ENCODE results near the gene GID4.
"Not testable (repeated sequence)": the region's sequence is repeated elsewhere in the genome, so short reads cannot be mapped to it uniquely, and the experiment has no call there.

GID4 gene

DNA sequence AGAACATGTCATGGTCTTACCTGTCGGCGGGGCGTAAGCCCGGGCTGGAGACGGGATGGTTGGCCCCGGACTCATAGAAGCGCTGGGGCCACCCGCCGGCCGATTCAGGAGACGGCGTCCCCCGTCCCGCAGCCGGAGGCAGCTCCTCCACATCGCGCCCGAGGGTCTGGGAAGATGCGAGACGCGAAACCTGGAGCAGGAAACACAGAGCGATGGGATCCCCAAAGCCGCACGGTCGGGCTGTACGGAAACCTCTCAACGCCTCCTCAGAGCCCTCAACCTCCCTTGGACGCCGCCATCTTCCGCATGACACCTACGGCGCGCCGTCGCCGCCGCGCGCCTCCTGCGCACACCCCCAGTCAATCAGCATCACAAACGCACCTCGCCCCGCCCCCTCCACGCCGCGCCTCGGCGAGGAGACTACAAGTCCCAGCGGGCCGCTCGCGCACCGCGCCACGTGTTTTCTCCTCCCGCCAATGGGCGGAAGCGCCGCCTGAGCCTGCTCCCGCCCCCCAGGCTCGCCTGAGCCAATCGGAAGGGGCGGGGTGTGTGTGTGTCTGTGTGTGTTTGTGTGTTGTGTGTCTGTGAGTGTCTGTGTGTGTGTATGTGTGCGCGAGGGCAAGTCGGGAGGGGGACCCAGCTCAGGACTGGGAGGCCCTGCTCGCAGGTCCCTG is at the start of gene GID4, which contains the start of gene ATPAF2:
GID4 (plus strand) TSS at position 548 of the 674 bp plus-strand sequence; CDS start at position 605, 57 bp downstream.
ATPAF2 (minus strand) TSS at position 308 of the 674 bp plus-strand sequence; CDS start at position 153, 155 bp downstream.
- peak; percentile 99 to 100 (median 99) for DNase-seq (ENCODE audit: low read depth in 2 of 3, low spot score in 1 of 3)

GRCh38 chr17:17989618-17990017 is 49.6 kb upstream of the GID4 start:
- DNase-seq (ENCODE audit: low read depth in 2 of 3, low spot score in 1 of 3), result no peak

GRCh38 chr17:17990282-17990681 is 48.9 kb upstream of the GID4 start:
- DNase-seq (ENCODE audit: low read depth in 2 of 3, low spot score in 1 of 3), result no peak

GRCh38 chr17:17993366-17993765 is 45.8 kb upstream of the GID4 start:
- no peak for DNase-seq (ENCODE audit: low read depth in 2 of 3, low spot score in 1 of 3)

GRCh38 chr17:17993852-17994251 is 45.4 kb upstream of the GID4 start:
- DNase-seq (ENCODE audit: low read depth in 2 of 3, low spot score in 1 of 3), result no peak

DNA sequence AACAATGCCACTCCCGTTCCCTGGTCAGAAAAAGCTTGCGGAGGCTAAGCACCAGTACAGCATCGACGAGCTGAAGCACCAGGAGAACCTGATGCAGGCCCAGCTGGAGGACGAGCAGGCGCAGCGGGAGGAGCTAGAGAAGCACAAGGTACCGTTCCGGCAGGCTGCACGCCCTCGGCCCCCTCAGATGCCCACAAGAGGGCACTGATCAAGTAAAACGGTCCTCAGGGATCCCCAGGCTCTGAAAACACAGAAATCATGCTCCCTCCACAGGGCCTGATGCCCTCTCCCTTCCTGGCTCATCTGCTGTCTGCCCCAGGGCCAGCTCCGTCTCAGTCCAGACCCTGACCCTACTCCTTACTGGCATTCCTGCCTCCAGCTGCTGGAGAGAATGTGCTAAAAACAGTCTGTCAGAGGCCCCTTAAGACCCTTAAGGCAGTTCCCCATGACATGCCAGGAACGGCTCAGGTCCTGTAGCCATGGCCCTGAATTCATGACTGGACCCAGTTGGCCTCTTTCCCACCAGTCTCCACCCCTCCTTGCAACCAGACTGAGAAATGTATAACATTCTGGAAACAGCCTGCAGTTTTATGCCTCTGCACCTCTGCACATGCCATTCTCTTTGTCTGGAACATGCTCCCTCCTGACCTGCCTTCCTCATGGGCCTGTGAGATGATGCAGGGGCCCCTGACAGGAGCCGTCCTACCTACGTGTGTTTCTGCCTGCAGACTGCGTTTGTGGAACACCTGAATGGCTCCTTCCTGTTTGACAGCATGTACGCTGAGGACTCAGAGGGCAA is 44.7 kb upstream of the GID4 start:
- peak in 1 of 3 donors; percentile 6 for DNase-seq (ENCODE audit: low read depth in 2 of 3, low spot score in 1 of 3)

DNA sequence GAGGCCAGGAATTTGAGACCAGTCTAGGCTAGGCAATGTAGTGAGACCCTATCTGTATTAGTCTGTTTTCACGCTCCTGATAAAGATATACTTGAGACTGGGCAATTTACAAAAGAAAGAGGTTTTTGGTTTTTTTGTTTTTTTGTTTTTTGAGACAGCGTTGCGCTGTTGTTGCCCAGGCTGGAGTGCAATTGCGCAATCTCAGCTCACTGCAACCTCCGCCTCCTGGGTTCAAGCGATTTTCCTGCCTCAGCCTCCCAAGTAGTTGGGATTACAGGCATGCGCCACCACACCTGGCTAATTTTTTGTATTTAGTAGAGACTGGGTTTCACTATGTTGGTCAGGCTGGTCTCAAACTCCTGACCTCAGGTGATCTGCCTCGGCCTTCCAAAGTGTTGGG is 43.3 kb upstream of the GID4 start:
- not testable (repeated sequence) for DNase-seq (ENCODE audit: low read depth in 2 of 3, low spot score in 1 of 3)

- no peak for DNase-seq (ENCODE audit: low read depth in 2 of 3, low spot score in 1 of 3)
These were observed 40.3 kb upstream of the GID4 start for GRCh38 chr17:17998934-17999333.

- no peak for DNase-seq (ENCODE audit: low read depth in 2 of 3, low spot score in 1 of 3)
These were observed 39.7 kb upstream of the GID4 start for GRCh38 chr17:17999364-18000029.

DNA sequence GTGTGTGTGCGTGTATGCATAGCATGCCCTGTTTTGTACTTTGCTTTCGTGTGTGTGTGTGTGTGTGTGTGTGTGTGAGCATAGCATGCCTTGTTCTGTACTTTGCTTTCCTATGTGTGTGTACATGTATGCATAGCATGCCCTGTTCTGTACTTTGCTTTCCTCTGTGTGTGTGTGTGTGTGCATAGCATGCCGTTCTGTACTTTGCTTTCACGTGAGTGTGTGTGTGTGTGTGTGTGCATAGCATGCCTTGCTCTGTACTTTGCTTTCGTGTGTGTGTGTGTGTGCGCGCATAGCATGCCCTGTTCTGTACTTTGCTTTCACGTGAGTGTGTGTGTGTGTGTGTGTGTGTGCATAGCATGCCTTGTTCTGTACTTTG is 39.2 kb upstream of the GID4 start:
- DNase-seq (ENCODE audit: low read depth in 2 of 3, low spot score in 1 of 3), result no peak

DNA sequence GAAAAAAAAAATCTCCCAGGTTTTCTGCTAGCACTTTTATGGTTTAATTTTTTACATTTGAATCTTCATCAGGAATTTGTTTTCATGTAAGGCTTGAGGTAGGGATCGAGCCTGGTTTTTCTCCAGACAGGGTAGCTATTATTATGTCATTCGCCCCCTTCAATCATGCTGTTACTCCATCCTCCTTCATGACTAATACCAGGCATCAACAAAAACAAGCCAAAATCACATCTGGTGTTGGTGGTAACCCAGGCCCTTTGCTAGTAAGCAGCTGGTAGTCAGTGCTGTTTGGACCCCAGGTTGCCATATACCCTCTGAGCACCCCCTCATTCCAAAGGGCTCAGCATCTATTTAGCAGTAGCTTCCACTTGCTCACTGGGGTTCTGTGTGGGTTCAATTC is 37.0 kb upstream of the GID4 start:
- no peak for DNase-seq (ENCODE audit: low read depth in 2 of 3, low spot score in 1 of 3)

- DNase-seq (ENCODE audit: low read depth in 2 of 3, low spot score in 1 of 3), result no peak
These were observed 34.9 kb upstream of the GID4 start for GRCh38 chr17:18004345-18004744.

DNA sequence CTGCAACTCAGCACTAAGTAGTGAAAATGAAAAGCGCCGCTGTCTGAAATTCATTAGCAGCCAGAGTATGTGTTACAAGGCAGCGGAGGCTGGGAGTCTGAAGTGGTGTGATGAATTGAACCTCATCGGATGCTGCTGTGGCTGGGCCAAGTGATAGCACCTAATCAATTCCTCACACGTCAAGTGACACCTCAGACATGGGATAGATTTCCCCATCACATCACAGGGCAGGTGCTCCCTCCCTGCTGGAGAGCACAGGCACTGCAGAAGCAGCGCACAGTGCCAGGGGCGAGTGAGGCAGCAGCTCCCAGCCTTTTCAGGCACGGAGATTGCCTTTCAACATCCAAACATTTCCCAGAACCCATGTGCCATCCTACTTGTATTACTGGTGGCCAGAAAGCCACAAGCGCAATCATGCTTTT is 34.3 kb upstream of the GID4 start:
- DNase-seq (ENCODE audit: low read depth in 2 of 3, low spot score in 1 of 3), result no peak

GRCh38 chr17:18005496-18005895 is 33.7 kb upstream of the GID4 start:
- DNase-seq (ENCODE audit: low read depth in 2 of 3, low spot score in 1 of 3), result no peak

DNA sequence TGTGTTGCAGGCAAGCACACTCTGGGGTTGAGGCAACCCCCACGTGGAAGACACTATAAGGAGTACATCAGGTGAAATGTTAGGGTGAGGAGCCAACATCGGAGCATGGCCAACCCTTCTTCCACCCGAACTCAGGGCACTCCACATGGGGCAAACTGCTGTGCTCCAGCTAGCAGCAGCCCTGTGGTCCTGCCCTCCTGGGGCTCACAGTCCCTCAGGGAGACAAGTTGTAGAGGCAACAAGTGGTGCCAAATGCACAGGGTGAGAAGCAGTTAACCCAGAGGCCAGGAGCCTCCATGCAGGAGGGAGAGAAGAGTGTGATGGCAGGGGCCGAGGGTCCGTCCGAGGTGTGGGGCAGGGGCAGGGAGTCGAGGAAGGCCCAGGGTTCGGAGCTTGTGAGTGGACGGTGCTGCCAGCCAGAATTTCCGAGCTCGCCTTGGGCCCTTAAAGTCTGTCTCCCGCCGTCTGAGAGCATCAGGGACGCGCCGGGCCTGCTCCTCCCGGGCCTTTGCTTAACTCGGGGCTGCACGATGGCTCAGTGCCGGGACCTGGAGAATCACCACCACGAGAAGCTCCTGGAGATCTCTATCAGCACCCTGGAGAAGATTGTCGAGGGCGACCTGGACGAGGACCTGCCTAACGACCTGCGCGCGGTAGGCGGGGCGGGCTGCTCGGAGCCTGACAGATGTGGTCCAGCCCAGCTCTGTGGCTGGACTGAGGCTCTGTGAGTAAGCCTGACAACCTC is 32.5 kb upstream of the GID4 start:
- DNase-seq (ENCODE audit: low read depth in 2 of 3, low spot score in 1 of 3), result no peak

- DNase-seq (ENCODE audit: low read depth in 2 of 3, low spot score in 1 of 3), result no peak
These were observed 30.5 kb upstream of the GID4 start for GRCh38 chr17:18008496-18009268.

- no peak for DNase-seq (ENCODE audit: low read depth in 2 of 3, low spot score in 1 of 3)
These were observed 29.4 kb upstream of the GID4 start for GRCh38 chr17:18009609-18010420.

DNA sequence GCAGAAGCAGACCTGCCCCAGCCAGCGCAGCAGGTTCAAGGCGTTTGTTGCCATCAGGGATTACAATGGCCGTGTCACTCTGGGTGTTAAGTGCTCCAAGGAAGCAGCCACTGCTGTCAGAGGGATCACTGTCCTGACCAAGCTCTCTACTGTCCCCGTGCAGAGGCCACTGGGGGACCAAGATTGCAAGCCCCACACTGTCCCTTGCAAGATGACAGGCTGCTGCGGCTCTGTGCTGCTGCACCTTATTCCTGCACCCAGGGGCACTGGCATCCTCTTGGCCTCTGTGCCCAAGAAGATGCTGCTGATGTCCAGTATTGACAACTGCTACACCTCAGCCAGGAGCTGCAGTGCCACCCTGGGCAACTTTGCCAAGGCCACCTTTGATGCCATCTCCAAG is 27.9 kb upstream of the GID4 start:
- DNase-seq (ENCODE audit: low read depth in 2 of 3, low spot score in 1 of 3), result no peak

DNA sequence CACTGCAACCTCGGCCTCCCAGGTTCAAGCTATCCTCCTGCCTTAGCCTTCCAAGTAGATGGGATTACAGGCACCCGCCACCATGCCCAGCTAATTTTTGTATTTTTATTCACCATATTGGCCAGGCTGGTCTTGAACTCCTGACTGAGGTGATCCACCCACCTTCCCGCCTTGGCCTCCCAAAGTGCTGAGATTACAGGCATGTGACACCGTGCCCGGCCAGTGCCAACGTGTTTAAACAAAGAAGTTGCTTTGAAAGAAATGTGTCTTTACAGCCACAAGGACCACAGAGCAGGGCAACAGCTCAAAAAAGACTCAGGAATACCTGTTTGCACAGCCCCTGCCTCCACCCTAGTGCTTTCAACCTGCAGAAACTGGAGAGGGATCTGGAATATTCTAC is 25.2 kb upstream of the GID4 start:
- no peak for DNase-seq (ENCODE audit: low read depth in 2 of 3, low spot score in 1 of 3)

- DNase-seq (ENCODE audit: low read depth in 2 of 3, low spot score in 1 of 3), result no peak
These were observed 23.6 kb upstream of the GID4 start for GRCh38 chr17:18015593-18015992.
